Fibroblast of villous mesenchyme (primary cell): ENCODE results near the gene NPAS2. TPM values are rescaled to one million over a fixed set of nuclear protein-coding genes. Genes with fewer than 3 reads are reported as not detected.

Experiments
- DNase-seq: peaks from one replicate; pipeline ENCODE4 v3.0.0-alpha.2; 2010; ENCODE audit warnings: low read depth
- H3K4me3 ChIP-seq: 2 replicates; pipeline ENCODE4 v1.5.1; 2011; ENCODE audit warnings: low read depth, mild to moderate bottlenecking, low read length
- total RNA-seq: library from RNA; depleted of rRNA; stranded (reverse); fragments of >200 nt; gene quantifications from 2 replicates; pipeline ENCODE4 v1.2.3, GENCODE V29; 2012
- TF ChIP-seq, protein P1 (sequence below): IDR thresholded peaks from 2 replicates; pipeline ENCODE4 v1.5.1; 2012; ENCODE audit warnings: low read depth, mild to moderate bottlenecking, low read length; ENCODE audit not compliant: insufficient read depth

Gene NPAS2
- total RNA-seq, 1 donor = 17.3 TPM

DNA sequence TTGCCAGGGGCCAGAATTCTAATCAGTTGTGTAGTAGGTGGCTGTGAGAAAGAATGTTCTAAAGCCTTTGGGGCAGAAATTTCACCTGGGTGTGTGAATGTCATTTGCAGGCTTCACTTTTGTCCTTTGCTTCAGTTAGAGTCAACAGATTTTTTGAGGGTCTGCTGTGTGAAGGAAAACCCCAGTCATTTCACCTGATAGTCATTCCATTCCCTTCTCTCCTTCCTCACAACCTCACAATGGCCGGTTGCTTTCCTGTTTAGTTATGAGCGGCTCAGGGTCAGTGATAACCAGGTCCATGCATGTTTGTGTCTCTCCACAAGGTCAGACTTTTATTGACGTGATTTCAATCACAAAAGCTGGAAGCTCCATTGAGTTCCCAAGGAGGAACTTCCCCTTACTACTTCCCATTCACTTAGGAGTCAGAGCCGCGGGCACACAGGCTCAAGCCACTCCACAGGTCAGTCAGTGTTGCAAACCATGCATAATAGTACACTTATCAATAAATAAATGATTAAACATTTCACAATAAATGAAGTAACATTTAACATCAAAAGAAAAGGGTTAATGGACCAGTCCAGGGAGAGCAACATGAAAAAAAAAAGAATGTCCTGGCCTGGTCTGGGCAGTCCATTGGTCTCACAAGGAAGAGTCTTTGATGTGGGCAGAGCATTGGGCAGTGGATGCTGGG is 74.3 kb downstream of the NPAS2 start:
- no peak for DNase-seq
- H3K4me3 ChIP-seq = no peak overlapping the region
- TF ChIP-seq, protein P1, sequence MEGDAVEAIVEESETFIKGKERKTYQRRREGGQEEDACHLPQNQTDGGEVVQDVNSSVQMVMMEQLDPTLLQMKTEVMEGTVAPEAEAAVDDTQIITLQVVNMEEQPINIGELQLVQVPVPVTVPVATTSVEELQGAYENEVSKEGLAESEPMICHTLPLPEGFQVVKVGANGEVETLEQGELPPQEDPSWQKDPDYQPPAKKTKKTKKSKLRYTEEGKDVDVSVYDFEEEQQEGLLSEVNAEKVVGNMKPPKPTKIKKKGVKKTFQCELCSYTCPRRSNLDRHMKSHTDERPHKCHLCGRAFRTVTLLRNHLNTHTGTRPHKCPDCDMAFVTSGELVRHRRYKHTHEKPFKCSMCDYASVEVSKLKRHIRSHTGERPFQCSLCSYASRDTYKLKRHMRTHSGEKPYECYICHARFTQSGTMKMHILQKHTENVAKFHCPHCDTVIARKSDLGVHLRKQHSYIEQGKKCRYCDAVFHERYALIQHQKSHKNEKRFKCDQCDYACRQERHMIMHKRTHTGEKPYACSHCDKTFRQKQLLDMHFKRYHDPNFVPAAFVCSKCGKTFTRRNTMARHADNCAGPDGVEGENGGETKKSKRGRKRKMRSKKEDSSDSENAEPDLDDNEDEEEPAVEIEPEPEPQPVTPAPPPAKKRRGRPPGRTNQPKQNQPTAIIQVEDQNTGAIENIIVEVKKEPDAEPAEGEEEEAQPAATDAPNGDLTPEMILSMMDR = no peak

DNA sequence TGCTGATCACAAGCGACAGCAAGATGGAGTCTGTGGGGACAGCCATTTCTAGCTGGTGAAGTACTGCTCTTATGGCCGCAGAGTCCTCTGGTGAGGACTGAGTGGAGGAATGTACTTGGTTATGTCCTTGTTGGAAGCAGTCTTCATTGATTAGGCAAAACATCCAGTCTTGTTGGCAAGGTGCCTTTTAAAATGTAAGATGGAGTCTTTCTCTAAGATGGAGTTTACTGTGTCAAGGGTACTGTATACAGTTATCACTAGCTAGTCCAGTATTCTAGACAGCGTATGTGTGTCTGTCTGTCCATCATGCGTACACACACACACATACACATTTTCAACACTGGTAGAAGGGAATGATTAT is 74.8 kb downstream of the NPAS2 start:
- H3K4me3 ChIP-seq = no peak overlapping the region
- TF ChIP-seq, protein P1 = no peak
- no peak for DNase-seq

DNA sequence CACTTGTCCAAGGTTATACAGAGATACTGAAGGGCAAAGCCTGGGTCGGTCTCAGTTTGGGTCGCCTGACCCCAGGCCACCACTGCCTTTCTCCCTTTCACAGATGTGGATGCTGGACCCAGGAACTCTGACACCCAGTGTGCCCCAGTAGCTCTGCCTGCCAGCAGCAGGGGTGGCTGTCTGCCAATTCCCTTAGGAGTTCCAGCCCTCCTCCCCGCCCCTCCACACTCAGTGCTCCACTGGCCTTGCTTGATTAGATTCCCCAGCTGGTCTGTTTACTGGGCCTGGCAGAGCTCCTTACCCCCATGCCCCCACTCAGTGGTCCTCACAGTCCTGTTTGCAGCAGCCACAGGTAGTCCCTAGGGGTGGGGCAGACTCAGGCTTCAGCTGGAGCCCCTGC is 75.5 kb downstream of the NPAS2 start:
- H3K4me3 ChIP-seq = no peak overlapping the region
- DNase-seq = no peak
- TF ChIP-seq, protein P1 = no peak

DNA sequence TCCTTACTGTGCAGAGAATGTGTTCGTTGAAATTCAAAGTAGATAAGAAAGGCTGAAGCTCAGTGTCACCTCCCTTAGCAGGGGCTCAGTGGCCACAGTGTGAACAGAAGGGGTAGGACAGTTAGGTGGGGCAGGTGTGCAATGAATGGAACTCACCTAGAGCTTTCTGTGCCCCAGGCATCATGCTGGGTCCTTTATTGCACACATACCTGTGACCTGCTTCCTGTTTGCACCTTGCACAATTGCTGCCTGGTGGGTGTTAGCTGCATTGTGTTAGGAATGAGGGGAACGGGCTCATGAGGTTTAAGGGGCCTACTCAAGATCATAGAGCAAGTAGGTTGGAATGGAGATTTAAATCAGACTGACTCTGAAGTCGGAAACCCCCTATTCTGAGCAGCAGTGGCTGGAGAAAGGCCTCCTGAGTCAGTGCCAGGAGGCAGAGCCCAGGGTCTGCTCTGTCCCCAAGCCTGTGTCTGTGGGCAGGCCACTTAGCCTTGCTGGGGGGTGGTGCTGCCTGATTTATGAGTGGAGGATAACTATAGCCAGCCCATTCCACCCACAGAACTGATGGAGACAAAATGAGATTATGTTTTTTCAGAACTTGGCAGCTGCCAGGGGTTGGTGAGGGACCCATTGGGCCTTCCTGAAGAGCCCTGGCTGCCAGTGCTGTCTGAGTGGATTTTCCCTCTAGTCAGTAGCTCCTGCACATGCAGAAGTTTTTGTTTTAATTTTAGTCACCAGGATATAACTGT is 76.2 kb downstream of the NPAS2 start:
- H3K4me3 ChIP-seq = no peak overlapping the region
- TF ChIP-seq, protein P1 = no peak
- DNase-seq = no peak

GRCh38 chr2:100898035-100898665 is 78.2 kb downstream of the NPAS2 start:
- H3K4me3 ChIP-seq = no peak overlapping the region
- no peak for DNase-seq
- TF ChIP-seq, protein P1 = no peak

DNA sequence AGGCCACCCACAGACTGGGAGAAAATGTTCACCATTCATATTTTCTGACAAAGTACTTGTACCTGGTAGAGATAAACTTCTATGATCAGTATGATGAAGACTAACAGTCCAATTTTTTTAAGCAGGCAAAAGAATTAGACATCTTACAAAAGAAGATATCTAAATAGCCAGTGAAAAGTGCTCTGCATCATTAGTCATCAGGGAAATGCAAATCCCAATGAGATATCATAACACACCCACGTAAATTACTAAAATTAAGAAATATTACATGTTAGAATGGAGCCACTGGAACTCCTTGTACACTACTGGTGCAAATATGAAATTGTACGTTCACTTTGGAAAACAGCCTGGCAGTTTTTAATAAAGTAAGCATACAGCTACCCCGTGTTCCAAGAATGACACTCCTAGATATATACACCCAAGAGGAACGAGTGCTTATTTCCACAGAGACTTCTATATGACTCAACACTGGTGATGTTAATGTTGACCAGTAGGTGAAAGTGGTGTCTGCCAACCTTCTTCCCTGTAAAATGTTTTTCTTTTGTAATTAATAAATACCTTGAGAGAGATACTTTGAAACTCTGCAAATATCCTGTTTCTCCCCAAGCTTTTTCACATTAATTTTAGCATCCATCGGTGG is 80.3 kb downstream of the NPAS2 start:
- no peak overlapping the region for H3K4me3 ChIP-seq
- TF ChIP-seq, protein P1 = no peak
- DNase-seq = no peak
